GM19372 (cell line): ENCODE measurements around the gene PGGHG.

Source experiments
- ATAC-seq: cut with Tn5 transposase; IDR thresholded peaks from one replicate; pipeline ENCODE4 v1.9.1; 2021; ENCODE audit warnings: mild to moderate bottlenecking, low read depth, moderate library complexity; ENCODE audit not compliant: unreplicated experiment

PGGHG gene

DNA sequence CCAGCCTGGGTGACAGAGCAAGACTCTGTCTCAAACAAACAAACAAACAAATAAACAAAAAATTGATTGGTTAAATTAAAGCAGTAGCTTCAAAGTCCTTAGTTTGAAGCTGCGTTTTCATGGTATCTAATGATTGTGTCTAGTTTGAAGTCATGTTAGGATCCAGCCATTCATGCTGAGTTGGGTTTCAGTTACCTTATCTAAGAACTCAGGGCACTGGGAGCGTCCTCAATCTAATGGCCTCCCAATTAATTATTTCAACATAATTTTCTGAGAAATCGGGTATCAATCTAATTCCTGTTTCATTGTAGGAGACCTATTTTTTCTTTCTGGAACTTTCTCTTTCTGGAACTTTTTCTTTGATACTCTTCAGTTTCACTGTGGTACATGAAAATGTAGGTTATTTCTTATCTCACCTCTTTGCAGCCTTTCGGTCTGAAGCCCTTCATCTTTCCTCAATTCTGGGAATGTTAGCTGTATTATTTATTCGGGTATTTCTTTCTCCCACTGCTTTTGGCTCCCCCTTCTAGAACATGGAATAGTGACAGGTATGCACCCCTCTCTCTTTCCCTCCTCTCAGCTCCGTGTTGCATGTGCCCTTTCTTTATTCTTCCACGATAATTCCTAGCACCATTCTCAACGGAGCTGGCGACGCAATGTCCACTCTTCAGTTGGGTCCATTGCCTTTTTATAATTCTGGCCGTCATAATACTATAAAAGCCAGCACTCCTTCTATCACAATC, 56.1 kb downstream of the PGGHG start:
- ATAC-seq = no peak
